Activated CD4-positive, CD25-positive, alpha-beta regulatory T cell (primary cell): ENCODE results near the gene ATAD3B.
"Not testable (repeated sequence)": the region's sequence is repeated elsewhere in the genome, so short reads cannot be mapped to it uniquely, and the experiment has no call there.

Experiments
- DNase-seq, 4 experiments: peaks; one replicate each; lab custom pipeline; 2025; lab: John Stamatoyannopoulos, UW

ATAD3B gene

GRCh38 chr1:1450616-1451015 lies 20.9 kb upstream of the ATAD3B start:
- DNase-seq = not testable (repeated sequence)

- DNase-seq = no peak
Observed at GRCh38 chr1:1451696-1452364, 19.7 kb upstream of the ATAD3B start.

- DNase-seq = not testable (repeated sequence)
Observed at GRCh38 chr1:1452365-1452739, 19.2 kb upstream of the ATAD3B start.

- no peak for DNase-seq
Observed at GRCh38 chr1:1452882-1453281, 18.7 kb upstream of the ATAD3B start.

- not testable (repeated sequence) for DNase-seq
Observed at GRCh38 chr1:1454286-1455056, 17.1 kb upstream of the ATAD3B start.

GRCh38 chr1:1455366-1455884 lies 16.1 kb upstream of the ATAD3B start:
- no peak for DNase-seq

GRCh38 chr1:1455934-1456333 lies 15.6 kb upstream of the ATAD3B start:
- DNase-seq = not testable (repeated sequence)

GRCh38 chr1:1456683-1457255 lies 14.8 kb upstream of the ATAD3B start:
- DNase-seq = not testable (repeated sequence)

- not testable (repeated sequence) for DNase-seq
Observed at GRCh38 chr1:1459156-1459555, 12.4 kb upstream of the ATAD3B start.

GRCh38 chr1:1459711-1460110 lies 11.9 kb upstream of the ATAD3B start:
- DNase-seq = not testable (repeated sequence)

GRCh38 chr1:1460540-1461130 lies 10.9 kb upstream of the ATAD3B start:
- DNase-seq = no peak

GRCh38 chr1:1461721-1462317 lies 9.7 kb upstream of the ATAD3B start:
- DNase-seq = no peak

- DNase-seq = no peak
Observed at GRCh38 chr1:1462318-1462966, 9.1 kb upstream of the ATAD3B start.

GRCh38 chr1:1463312-1463711 lies 8.3 kb upstream of the ATAD3B start:
- DNase-seq = no peak

GRCh38 chr1:1468196-1468985 lies 3.2 kb upstream of the ATAD3B start:
- DNase-seq = not testable (repeated sequence)

GRCh38 chr1:1470626-1471388 lies 758 bp upstream of the ATAD3B start:
- DNase-seq = no peak

- not testable (repeated sequence) for DNase-seq
Observed at GRCh38 chr1:1472053-1472876, 700 bp downstream of the ATAD3B start.

- not testable (repeated sequence) for DNase-seq
Observed at GRCh38 chr1:1476011-1476410, 4.4 kb downstream of the ATAD3B start.

- DNase-seq = no peak
Observed at GRCh38 chr1:1477206-1477605, 5.6 kb downstream of the ATAD3B start.
